ENCODE measurements around the gene HTR3E. TPM values are rescaled to one million over a fixed set of nuclear protein-coding genes. Genes with fewer than 3 reads are reported as not detected.
"Not testable (repeated sequence)": the region's sequence is repeated elsewhere in the genome, so short reads cannot be mapped to it uniquely, and the experiment has no call there.

The HTR3E gene
- polyA plus RNA-seq, 6 donors from 2014 or later = not detected

GRCh38 chr3:184149123-184149522 is 52.3 kb downstream of the HTR3E start:
- no peak overlapping the region for H3K27ac Mint-ChIP-seq
- no peaks in the 10 kb centered on the region for H3K9me3 Mint-ChIP-seq
- no peak overlapping the region for H3K4me3 Mint-ChIP-seq
- H3K4me1 Mint-ChIP-seq = peaks cover 7 to 19% (median 11%) of the 10 kb centered on the region in 3 donors
- H3K27me3 Mint-ChIP-seq = no peaks in the 10 kb centered on the region
- no peaks in the 10 kb centered on the region for H3K36me3 Mint-ChIP-seq
- no peak for ATAC-seq (ENCODE audit: low read depth in 2 of 2)
- no peak for DNase-seq

DNA sequence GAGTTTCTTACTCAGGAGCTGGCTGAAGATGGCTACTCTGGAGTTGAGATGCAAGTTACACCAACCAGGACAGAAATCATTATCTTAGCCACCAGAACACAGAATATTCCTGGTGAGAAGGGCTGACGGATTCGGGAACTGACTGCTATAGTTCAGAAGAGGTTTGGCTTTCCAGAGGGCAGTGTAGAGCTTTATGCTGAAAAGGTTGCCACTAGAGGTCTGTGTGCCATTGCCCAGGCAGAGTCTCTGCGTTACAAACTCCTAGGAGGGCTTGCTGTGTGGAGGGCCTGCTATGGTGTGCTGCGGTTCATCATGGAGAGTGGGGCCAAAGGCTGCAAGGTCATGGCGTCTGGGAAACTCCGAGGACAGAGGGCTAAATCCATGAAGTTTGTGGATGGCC is 52.9 kb downstream of the HTR3E start:
- not testable (repeated sequence) for H3K36me3 Mint-ChIP-seq; H3K9me3 Mint-ChIP-seq; ATAC-seq (ENCODE audit: low read depth in 2 of 2); H3K27me3 Mint-ChIP-seq; DNase-seq; H3K27ac Mint-ChIP-seq; H3K4me3 Mint-ChIP-seq
- peaks cover 7 to 21% (median 8%) of the 10 kb centered on the region in 3 donors for H3K4me1 Mint-ChIP-seq

- DNase-seq (peak; percentile 57), ATAC-seq (ENCODE audit: low read depth in 2 of 2) (peak; percentile 74 to 78)
- Mint-ChIP-seq H3K9me3 (no peaks in the 10 kb centered on the region), H3K27ac (peak within 1 kb of the TSS; percentile 61 to 94 (median 90)), H3K4me1 (peaks cover 19 to 42% (median 30%) of the 10 kb centered on the region in 3 donors), H3K4me3 (peak within 1 kb of the TSS; percentile 93 to 98 (median 94)), H3K36me3 (no peaks in the 10 kb centered on the region), H3K27me3 (no peaks in the 10 kb centered on the region)
Observed at GRCh38 chr3:184154885-184155643, 58.2 kb downstream of the HTR3E start, which contains the start of gene DVL3. Gene DVL3 (plus strand): TSS chr3:184155377. CDS start chr3:184155636, 259 bp downstream.

DNA sequence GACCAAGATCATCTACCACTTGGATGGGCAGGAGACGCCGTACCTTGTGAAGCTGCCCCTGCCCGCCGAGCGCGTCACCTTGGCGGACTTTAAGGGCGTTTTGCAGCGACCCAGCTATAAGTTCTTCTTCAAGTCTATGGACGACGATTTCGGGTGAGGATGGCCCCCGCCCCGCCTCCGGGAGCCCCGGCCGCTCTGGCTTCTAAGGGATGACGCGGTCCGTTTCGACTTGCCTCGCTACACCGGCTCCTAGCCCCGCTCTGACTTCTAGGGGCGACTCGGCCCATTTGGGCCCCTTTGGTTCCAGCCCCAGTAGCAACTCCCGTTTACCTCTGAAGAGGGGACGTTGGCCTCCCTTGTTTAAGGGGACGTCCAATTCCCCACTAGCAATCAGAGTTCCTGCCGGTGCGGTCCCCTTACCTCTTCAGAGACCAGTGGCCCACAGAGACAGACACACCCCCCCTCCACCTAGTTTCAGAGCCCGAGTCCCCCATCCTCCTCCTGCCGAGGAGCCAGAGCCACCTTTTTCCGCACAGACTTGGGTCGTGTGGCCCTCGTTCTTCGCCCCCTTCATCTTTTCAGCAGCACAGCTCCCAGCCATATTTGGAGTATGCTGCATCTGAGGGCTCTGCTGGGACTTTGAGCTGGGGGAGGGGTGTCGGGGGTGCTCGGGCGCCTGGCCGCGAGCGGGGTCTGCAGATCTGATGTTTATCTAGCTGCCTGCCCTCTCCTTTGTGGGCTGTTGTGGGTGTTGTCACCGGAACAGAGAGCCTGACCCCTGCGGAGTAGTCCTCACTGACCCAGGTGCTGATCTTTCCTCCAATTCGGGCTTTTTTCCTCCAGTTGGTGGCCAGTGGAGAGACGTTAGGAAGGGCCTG is 59.0 kb downstream of the HTR3E start:
- peaks cover 23 to 46% (median 38%) of the 10 kb centered on the region in 3 donors for H3K4me1 Mint-ChIP-seq
- ATAC-seq (ENCODE audit: low read depth in 2 of 2) = peak; percentile 61 to 63
- no peaks in the 10 kb centered on the region for H3K9me3 Mint-ChIP-seq
- peak overlapping the region; percentile 61 to 94 (median 90) for H3K27ac Mint-ChIP-seq
- peak overlapping the region; percentile 93 to 98 (median 94) for H3K4me3 Mint-ChIP-seq
- peak; percentile 49 for DNase-seq
- no peaks in the 10 kb centered on the region for H3K27me3 Mint-ChIP-seq
- no peaks in the 10 kb centered on the region for H3K36me3 Mint-ChIP-seq

- Mint-ChIP-seq H3K27me3 (no peaks in the 10 kb centered on the region), H3K4me3 (peak overlapping the region; percentile 93 to 98 (median 94)), H3K9me3 (no peaks in the 10 kb centered on the region), H3K36me3 (peaks cover 0 to 4% of the 10 kb centered on the region in 2 donors), H3K4me1 (peaks cover 28 to 49% (median 43%) of the 10 kb centered on the region in 3 donors), H3K27ac (peak overlapping the region in 3 of 6 donors; percentile 27 to 89 (median 63))
- DNase-seq (no peak), ATAC-seq (ENCODE audit: low read depth in 2 of 2) (no peak)
Observed at GRCh38 chr3:184156522-184156955, 59.7 kb downstream of the HTR3E start.

Other genes with a start within 250 kb of the HTR3E start
- 100 to 1,000 TPM; 103 to 142 (median 109) TPM for gene PARL, start 212.2 kb upstream of the HTR3E start, polyA plus RNA-seq (ENCODE audit: low read depth in 6 of 6)
- gene ABCC5, start 79.2 kb upstream of the HTR3E start, polyA plus RNA-seq (ENCODE audit: low read depth in 6 of 6) = 10 to 100 TPM in 3 of 6 donors, 1 to 10 TPM in 3; 8.3 to 15.1 (median 10.5) TPM
- gene HTR3D, start 65.3 kb upstream of the HTR3E start, polyA plus RNA-seq (ENCODE audit: low read depth in 6 of 6) = not detected
- not detected for gene HTR3C, start 44.0 kb upstream of the HTR3E start, polyA plus RNA-seq (ENCODE audit: low read depth in 6 of 6)
- gene EIF2B5, start 38.3 kb downstream of the HTR3E start, polyA plus RNA-seq (ENCODE audit: low read depth in 6 of 6) = 10 to 100 TPM; 31.5 to 54.4 (median 37.7) TPM
- 10 to 100 TPM in 4 of 6 donors, 1 to 10 TPM in 2; 4.6 to 17.3 (median 12.1) TPM for gene DVL3, start 58.3 kb downstream of the HTR3E start, polyA plus RNA-seq (ENCODE audit: low read depth in 6 of 6)
- gene AP2M1, start 77.8 kb downstream of the HTR3E start, polyA plus RNA-seq (ENCODE audit: low read depth in 6 of 6) = 100 to 1,000 TPM; 214 to 318 (median 245) TPM
- gene ABCF3, start 89.1 kb downstream of the HTR3E start, polyA plus RNA-seq (ENCODE audit: low read depth in 6 of 6) = 10 to 100 TPM; 24.6 to 45.7 (median 30.0) TPM
- not detected for gene VWA5B2, start 132.5 kb downstream of the HTR3E start, polyA plus RNA-seq (ENCODE audit: low read depth in 6 of 6)
- 10 to 100 TPM; 33.9 to 57.3 (median 39.1) TPM for gene ALG3, start 151.9 kb downstream of the HTR3E start, polyA plus RNA-seq (ENCODE audit: low read depth in 6 of 6)
- 1 to 10 TPM; 2.1 to 4.3 (median 2.4) TPM for gene EEF1AKMT4, start 152.6 kb downstream of the HTR3E start, polyA plus RNA-seq (ENCODE audit: low read depth in 6 of 6)
- gene CAMK2N2, start 164.5 kb downstream of the HTR3E start, polyA plus RNA-seq (ENCODE audit: low read depth in 6 of 6) = not detected
- gene ECE2, start 179.0 kb downstream of the HTR3E start, polyA plus RNA-seq (ENCODE audit: low read depth in 6 of 6) = not detected
- 100 to 1,000 TPM; 144 to 190 (median 160) TPM for gene PSMD2, start 202.2 kb downstream of the HTR3E start, polyA plus RNA-seq (ENCODE audit: low read depth in 6 of 6)
- gene EIF4G1, start 217.5 kb downstream of the HTR3E start, polyA plus RNA-seq (ENCODE audit: low read depth in 6 of 6) = 10 to 100 TPM in 5 of 6 donors, 1 to 10 TPM in 1; 6.4 to 30.0 (median 14.1) TPM
- gene FAM131A, start 240.5 kb downstream of the HTR3E start, polyA plus RNA-seq (ENCODE audit: low read depth in 6 of 6) = 1 to 10 TPM; 3.6 to 8.5 (median 4.1) TPM